ENCODE data around the gene GGT5.
"Not testable (repeated sequence)": the region's sequence is repeated elsewhere in the genome, so short reads cannot be mapped to it uniquely, and the experiment has no call there.

The GGT5 gene

GRCh38 chr22:24245030-24245431 lies at the start of gene GGT5:
GGT5 (minus strand) TSS chr22:24245082; CDS start chr22:24244725, 357 bp downstream.
- DNase-seq, result not testable (repeated sequence)

GRCh38 chr22:24292202-24292830 lies 47.4 kb upstream of the GGT5 start:
- DNase-seq, result not testable (repeated sequence)

GRCh38 chr22:24291515-24292201 lies 46.8 kb upstream of the GGT5 start:
- no peak for DNase-seq

- DNase-seq, result no peak
These were observed 45.6 kb upstream of the GGT5 start for GRCh38 chr22:24290459-24290858.

GRCh38 chr22:24289741-24290163 lies 44.9 kb upstream of the GGT5 start:
- DNase-seq, result no peak

- DNase-seq, result no peak
These were observed 44.2 kb upstream of the GGT5 start for GRCh38 chr22:24289114-24289513.

GRCh38 chr22:24287801-24288200 lies 42.9 kb upstream of the GGT5 start:
- not testable (repeated sequence) for DNase-seq

- not testable (repeated sequence) for DNase-seq
These were observed 42.3 kb upstream of the GGT5 start for GRCh38 chr22:24287212-24287611.

- peak; percentile 4 to 23 for DNase-seq
These were observed 40.4 kb upstream of the GGT5 start for GRCh38 chr22:24285245-24285644.

GRCh38 chr22:24284747-24285203 lies 39.9 kb upstream of the GGT5 start:
- DNase-seq, result peak in 1 of 2 donors; percentile 12

- no peak for DNase-seq
These were observed 37.5 kb upstream of the GGT5 start for GRCh38 chr22:24282401-24282800.

GRCh38 chr22:24280363-24280762 lies 35.5 kb upstream of the GGT5 start:
- DNase-seq, result not testable (repeated sequence)

- DNase-seq, result not testable (repeated sequence)
These were observed 30.0 kb upstream of the GGT5 start for GRCh38 chr22:24274696-24275405.

GRCh38 chr22:24273906-24274305 lies 29.0 kb upstream of the GGT5 start:
- DNase-seq, result not testable (repeated sequence)

- DNase-seq, result not testable (repeated sequence)
These were observed 28.1 kb upstream of the GGT5 start for GRCh38 chr22:24273031-24273430.

- no peak for DNase-seq
These were observed 26.5 kb upstream of the GGT5 start for GRCh38 chr22:24271386-24271854.

GRCh38 chr22:24270556-24271385 lies 25.9 kb upstream of the GGT5 start, which contains the start of gene SPECC1L:
SPECC1L (plus strand) TSS chr22:24270831; CDS start chr22:24302232, 31,401 bp downstream.
- DNase-seq, result peak; percentile 86 to 89

GRCh38 chr22:24266495-24266894 lies 21.6 kb upstream of the GGT5 start:
- DNase-seq, result not testable (repeated sequence)

- no peak for DNase-seq
These were observed 20.9 kb upstream of the GGT5 start for GRCh38 chr22:24265734-24266133.

GRCh38 chr22:24264329-24264896 lies 19.5 kb upstream of the GGT5 start:
- not testable (repeated sequence) for DNase-seq

- DNase-seq, result not testable (repeated sequence)
These were observed 18.6 kb upstream of the GGT5 start for GRCh38 chr22:24263479-24263878.

- not testable (repeated sequence) for DNase-seq
These were observed 17.4 kb upstream of the GGT5 start for GRCh38 chr22:24262185-24262749.

Data from activated CD4-positive, alpha-beta T cell treated with anti-CD3 and anti-CD28 coated beads for 4 hours (primary cell).